Astrocyte (in vitro differentiated cells and primary cell): Measurements from ENCODE around the gene SLC19A1. TPM values are rescaled to one million over a fixed set of nuclear protein-coding genes. Genes with fewer than 3 reads are reported as not detected.
A peak's percentile ranks its signal among the peaks of the same experiment; 100 is the strongest.

ENCODE experiments used
- DNase-seq: peaks from one replicate; pipeline ENCODE4 v3.0.0-alpha.2; 2010; ENCODE audit warnings: low read depth
- FAIRE-seq: peaks from 2 replicates; lab custom pipeline; 2011; peaks lifted over from hg19 to GRCh38; lab: Jason Lieb, UNC
- H2AFZ ChIP-seq: 2 replicates; pipeline ENCODE4 v1.6.0; 2012; ENCODE audit warnings: low read depth, low read length, inconsistent platforms
- H3K27ac ChIP-seq: 2 replicates; pipeline ENCODE4 v1.5.1; 2011; ENCODE audit warnings: low read depth, low read length, inconsistent platforms
- H3K27me3 ChIP-seq: 2 replicates; pipeline ENCODE4 v1.6.0; 2011; ENCODE audit warnings: low read length, inconsistent platforms; ENCODE audit not compliant: insufficient read depth
- H3K36me3 ChIP-seq: 2 replicates; pipeline ENCODE4 v1.5.1; 2011; ENCODE audit warnings: low read length, inconsistent platforms; ENCODE audit not compliant: insufficient read depth
- H3K4me1 ChIP-seq: 2 replicates; pipeline ENCODE4 v1.5.1; 2011; ENCODE audit warnings: low read length, inconsistent platforms; ENCODE audit not compliant: insufficient read depth
- H3K4me2 ChIP-seq: 2 replicates; pipeline ENCODE4 v1.6.0; 2012; ENCODE audit warnings: low read length, inconsistent platforms
- H3K4me3 ChIP-seq: 2 replicates; pipeline ENCODE4 v1.5.1; 2011; ENCODE audit warnings: low read depth, mild to moderate bottlenecking, low read length, inconsistent platforms; ENCODE audit not compliant: insufficient read depth
- H3K79me2 ChIP-seq: 2 replicates; pipeline ENCODE4 v1.6.0; 2012; ENCODE audit warnings: mild to moderate bottlenecking, low read length, inconsistent platforms; ENCODE audit not compliant: insufficient read depth
- H3K9ac ChIP-seq: 2 replicates; pipeline ENCODE4 v1.6.0; 2012; ENCODE audit warnings: mild to moderate bottlenecking, low read length, inconsistent platforms
- H3K9me3 ChIP-seq: 2 replicates; pipeline ENCODE4 v1.5.1; 2012; ENCODE audit warnings: low read depth, mild to moderate bottlenecking, low read length, inconsistent platforms; ENCODE audit not compliant: insufficient read depth
- H4K20me1 ChIP-seq: 2 replicates; pipeline ENCODE4 v1.6.0; 2012; ENCODE audit warnings: low read length, inconsistent platforms; ENCODE audit not compliant: insufficient read depth
- H3K27ac Mint-ChIP-seq: one replicate; pipeline ENCODE4 v1.8.0; 2021; ENCODE audit warnings: mild to moderate bottlenecking, mixed read lengths; ENCODE audit not compliant: unreplicated experiment
- H3K27me3 Mint-ChIP-seq: one replicate; pipeline ENCODE4 v1.8.0; 2021; ENCODE audit warnings: low read depth, mixed read lengths; ENCODE audit not compliant: unreplicated experiment
- H3K36me3 Mint-ChIP-seq: one replicate; pipeline ENCODE4 v1.8.0; 2021; ENCODE audit warnings: low read depth, mixed read lengths; ENCODE audit not compliant: unreplicated experiment
- H3K4me1 Mint-ChIP-seq: one replicate; pipeline ENCODE4 v1.8.0; 2021; ENCODE audit warnings: low read depth, mixed read lengths; ENCODE audit not compliant: unreplicated experiment
- H3K4me3 Mint-ChIP-seq: one replicate; pipeline ENCODE4 v1.8.0; 2021; ENCODE audit warnings: mild to moderate bottlenecking, moderate library complexity, mixed read lengths; ENCODE audit not compliant: unreplicated experiment
- H3K9me3 Mint-ChIP-seq: one replicate; pipeline ENCODE4 v1.8.0; 2021; ENCODE audit warnings: mild to moderate bottlenecking, mixed read lengths; ENCODE audit not compliant: unreplicated experiment
- CTCF ChIP-seq: IDR thresholded peaks from 2 replicates; pipeline ENCODE4 v1.5.1; 2011; ENCODE audit warnings: low read depth, mild to moderate bottlenecking, inconsistent platforms, low read length, moderate library complexity; ENCODE audit not compliant: insufficient read depth
- EZH2 ChIP-seq: IDR thresholded peaks from 2 replicates; pipeline ENCODE4 v1.6.1; 2012; ENCODE audit warnings: mild to moderate bottlenecking, low read length, inconsistent platforms; ENCODE audit not compliant: insufficient read depth
- total RNA-seq: library from RNA; stranded (reverse); gene quantifications from 2 replicates; pipeline ENCODE4 v1.2.1, GENCODE V29; 2021

The SLC19A1 gene
- total RNA-seq, 1 donor from 2014 or later = 11.7 TPM

GRCh38 chr21:45543710-45544448 lies 1.6 kb upstream of the SLC19A1 start:
- no peak overlapping the region for H3K4me2 ChIP-seq
- no peak overlapping the region for H2AFZ ChIP-seq

GRCh38 chr21:45543371-45543709 lies 1.1 kb upstream of the SLC19A1 start:
- Mint-ChIP-seq H3K9me3 (no peaks in the 10 kb centered on the region), H3K27me3 (peaks cover 10% of the 10 kb centered on the region), H3K4me3 (peak overlapping the region; percentile 71), H3K36me3 (no peaks in the 10 kb centered on the region), H3K4me1 (no peaks in the 10 kb centered on the region), H3K27ac (no peak overlapping the region)
- Histone ChIP-seq H3K27ac (no peak overlapping the region), H3K4me2 (peak overlapping the region; percentile 91), H3K79me2 (peaks cover 31% of the 10 kb centered on the region), H3K4me1 (peaks cover 8% of the 10 kb centered on the region), H3K36me3 (no peaks in the 10 kb centered on the region), H3K4me3 (no peak overlapping the region), H3K9ac (no peak overlapping the region), H4K20me1 (peaks cover 15% of the 10 kb centered on the region), H3K9me3 (no peaks in the 10 kb centered on the region), H3K27me3 (no peaks in the 10 kb centered on the region), H2AFZ (no peak overlapping the region)
- no peak for DNase-seq
- no peak for FAIRE-seq
- TF ChIP-seq CTCF (no peak), EZH2 (no peak)

More at GRCh38 chr21:45543710-45544448, 1.6 kb upstream of the SLC19A1 start:
- no peak overlapping the region for H3K27ac Mint-ChIP-seq
- FAIRE-seq (no peak), DNase-seq (no peak)
- peaks cover 27% of the 10 kb centered on the region for H3K79me2 ChIP-seq
- no peak overlapping the region for H3K9ac ChIP-seq
- H4K20me1 ChIP-seq = peaks cover 12% of the 10 kb centered on the region
- no peaks in the 10 kb centered on the region for H3K9me3 Mint-ChIP-seq
- H3K36me3 Mint-ChIP-seq = no peaks in the 10 kb centered on the region
- no peaks in the 10 kb centered on the region for H3K4me1 Mint-ChIP-seq
- H3K4me3 Mint-ChIP-seq = peak overlapping the region; percentile 71
- peaks cover 10% of the 10 kb centered on the region for H3K27me3 Mint-ChIP-seq
- no peak overlapping the region for H3K4me3 ChIP-seq
- TF ChIP-seq CTCF = no peak
- no peak for TF ChIP-seq EZH2
- no peaks in the 10 kb centered on the region for H3K27me3 ChIP-seq
- no peaks in the 10 kb centered on the region for H3K36me3 ChIP-seq
- H3K9me3 ChIP-seq = no peaks in the 10 kb centered on the region
- H3K4me1 ChIP-seq = peaks cover 8% of the 10 kb centered on the region
- no peak overlapping the region for H3K27ac ChIP-seq

GRCh38 chr21:45542667-45543370 lies 579 bp upstream of the SLC19A1 start:
- Histone ChIP-seq H3K27me3 (no peaks in the 10 kb centered on the region), H3K36me3 (no peaks in the 10 kb centered on the region), H3K4me2 (peak overlapping the region; percentile 91), H3K4me3 (no peak overlapping the region), H3K9ac (no peak overlapping the region), H2AFZ (no peak overlapping the region), H3K9me3 (no peaks in the 10 kb centered on the region), H4K20me1 (peaks cover 15% of the 10 kb centered on the region), H3K4me1 (peaks cover 8% of the 10 kb centered on the region), H3K79me2 (peaks cover 31% of the 10 kb centered on the region), H3K27ac (no peak overlapping the region)
- Mint-ChIP-seq H3K27ac (no peak overlapping the region), H3K27me3 (peaks cover 10% of the 10 kb centered on the region), H3K36me3 (no peaks in the 10 kb centered on the region), H3K4me1 (no peaks in the 10 kb centered on the region), H3K4me3 (no peak overlapping the region), H3K9me3 (no peaks in the 10 kb centered on the region)
- no peak for FAIRE-seq
- TF ChIP-seq EZH2 (no peak), CTCF (no peak)
- no peak for DNase-seq
